ENCODE results near the gene GOLT1A.

The GOLT1A gene

DNA sequence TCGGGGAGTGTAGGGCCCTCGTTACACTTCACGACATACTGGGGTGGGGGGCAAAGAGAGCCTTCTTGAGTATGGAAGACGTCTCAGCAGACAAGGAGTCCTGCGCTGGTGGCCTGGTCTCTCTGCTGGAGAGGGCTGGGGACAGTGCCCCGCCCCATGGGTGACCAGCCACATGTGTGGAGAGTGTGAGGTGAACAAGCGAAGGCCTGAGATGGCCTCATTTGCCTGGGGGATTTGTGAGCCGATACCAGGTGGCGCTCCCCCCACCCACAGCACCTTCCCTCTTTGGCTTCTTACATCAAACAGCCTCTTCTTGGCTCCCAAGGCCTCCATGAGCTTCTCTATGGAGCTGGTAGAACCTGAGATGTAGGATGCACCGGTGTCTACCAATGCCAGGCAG is 57.9 kb downstream of the GOLT1A start:
- DNase-seq, result no peak
- no peak for ATAC-seq

DNA sequence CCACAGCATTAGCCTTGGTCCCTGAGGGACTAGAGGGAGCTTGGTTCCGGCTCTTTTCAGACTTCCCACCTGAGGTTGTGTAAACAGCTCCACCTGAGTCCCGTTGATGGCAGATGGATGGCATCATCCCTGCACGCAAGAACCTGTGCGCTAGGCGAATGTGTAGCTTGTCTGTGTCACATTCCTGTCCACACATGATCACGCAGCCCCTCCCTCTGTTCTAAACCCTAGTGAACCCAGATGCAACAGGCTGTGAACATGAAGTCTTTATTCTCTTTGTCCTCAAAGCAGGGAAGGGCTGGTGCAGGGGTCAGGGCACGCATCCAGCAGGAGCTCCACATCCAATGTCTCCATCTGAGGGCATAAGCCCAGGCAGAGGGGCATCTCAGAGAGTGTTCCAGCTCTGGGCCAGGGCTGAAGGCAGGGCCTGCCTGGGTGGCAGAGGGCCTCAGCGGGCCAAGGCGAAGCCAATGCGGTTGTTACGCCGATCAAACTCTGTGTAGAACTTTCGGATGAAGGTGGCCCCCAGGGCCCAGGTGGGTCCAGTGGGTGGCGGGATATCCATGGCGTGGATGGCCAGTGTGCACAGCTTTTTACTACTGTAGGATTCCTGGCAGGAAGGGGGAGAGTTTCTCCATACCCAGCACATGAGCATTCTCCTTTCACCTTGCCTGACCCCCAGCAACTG is 59.1 kb downstream of the GOLT1A start:
- DNase-seq (no peak), ATAC-seq (no peak)

DNA sequence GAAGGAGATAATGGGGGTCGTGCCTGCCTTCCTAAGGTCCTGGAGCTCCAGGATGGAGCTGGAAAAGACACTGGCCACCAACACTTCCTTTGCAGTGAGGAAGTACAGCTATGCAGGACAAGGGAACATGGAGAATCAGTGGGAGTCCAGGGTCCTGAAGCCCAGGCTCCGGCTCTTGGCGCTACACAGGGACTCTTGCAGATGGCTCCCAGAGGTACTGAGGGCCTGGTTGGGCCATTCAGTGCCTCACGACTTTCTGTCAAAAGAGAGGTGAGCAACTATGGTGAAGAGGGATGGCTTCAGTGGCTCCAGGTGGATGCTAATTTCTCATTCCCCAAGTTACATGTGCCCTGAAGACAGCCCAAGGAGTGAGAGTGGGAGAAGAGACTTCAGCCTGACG is 60.1 kb downstream of the GOLT1A start:
- DNase-seq, result no peak
- ATAC-seq, result no peak

DNA sequence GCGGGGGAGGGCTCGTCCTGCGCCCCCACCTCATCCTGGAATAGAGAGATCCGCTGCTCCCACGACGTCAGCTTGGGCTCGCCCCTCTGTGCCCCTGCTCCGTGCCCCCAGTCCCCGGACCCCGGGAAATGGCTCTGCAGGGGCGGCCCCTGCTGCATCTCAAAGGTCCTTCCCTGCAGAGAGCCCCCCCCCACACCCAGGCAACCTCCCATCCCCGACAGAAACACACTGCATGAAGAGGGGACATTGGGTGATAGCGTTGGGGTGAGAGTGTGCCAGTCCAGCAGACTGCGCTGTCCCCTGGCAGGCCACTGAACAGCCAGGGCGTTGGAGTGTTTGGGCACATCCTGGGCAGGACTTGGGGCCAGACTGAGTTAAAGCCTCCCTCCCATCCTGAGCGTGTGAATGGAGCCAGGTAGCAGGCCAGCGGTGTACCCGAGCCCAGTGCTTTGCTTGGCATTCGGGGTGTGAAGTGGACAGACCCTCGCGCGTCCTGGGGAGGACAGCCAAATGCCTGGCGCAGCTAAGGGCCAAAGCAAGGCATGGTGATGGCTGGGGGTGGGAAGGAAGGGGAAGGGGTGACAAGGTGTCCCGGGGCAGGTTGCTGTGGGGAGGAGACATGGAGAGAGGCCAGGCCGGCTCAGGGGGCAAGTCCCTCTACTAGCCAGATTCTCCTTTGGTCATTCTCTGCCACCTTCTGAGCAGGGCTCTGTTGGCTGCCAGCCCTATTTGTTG is 61.3 kb downstream of the GOLT1A start:
- ATAC-seq (no peak), DNase-seq (no peak)

DNA sequence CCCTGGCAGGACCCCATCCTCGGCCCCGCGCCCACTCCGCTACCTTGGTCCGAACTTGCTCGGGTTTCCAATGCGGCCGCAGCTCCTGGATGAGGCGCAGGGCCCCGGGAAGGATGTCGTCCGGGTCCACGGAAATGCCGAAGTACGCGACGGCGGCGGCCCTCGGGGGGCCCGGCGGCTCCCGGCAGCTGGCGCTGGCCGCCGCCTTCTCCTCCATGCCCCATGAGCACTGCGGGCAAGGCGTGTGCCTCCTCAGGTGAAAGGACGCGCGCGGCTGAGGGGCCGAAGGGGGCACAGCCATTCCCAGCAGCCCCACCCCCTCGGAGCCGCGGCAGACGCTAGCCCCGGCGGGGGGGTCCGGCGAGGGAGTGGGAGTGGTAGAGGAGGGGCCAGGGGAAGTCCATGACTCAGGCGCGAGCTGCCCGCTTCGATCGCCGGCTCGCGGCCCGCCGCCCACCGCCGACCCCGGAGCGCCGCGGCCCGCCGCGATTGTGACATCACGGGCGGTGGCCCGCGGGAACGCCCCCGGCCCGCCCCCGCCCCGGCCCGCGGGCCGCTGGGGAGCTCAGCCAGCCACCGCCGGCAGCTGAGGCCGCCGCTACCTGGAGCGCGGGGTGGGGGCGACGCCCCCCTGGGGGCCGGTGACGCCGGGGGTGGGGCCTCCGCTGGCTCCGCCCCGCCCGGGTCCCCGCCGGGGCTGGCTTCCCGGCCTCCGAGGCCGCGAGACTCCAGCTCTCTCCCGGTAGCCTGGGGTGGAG is 62.1 kb downstream of the GOLT1A start, which contains the start of gene ETNK2:
Gene ETNK2, minus strand, starts transcription at position 493 of the 758 bp plus-strand sequence. Its CDS starts 192 bp downstream, at position 301.
- DNase-seq (peak; percentile 59), ATAC-seq (peak; percentile 61)

DNA sequence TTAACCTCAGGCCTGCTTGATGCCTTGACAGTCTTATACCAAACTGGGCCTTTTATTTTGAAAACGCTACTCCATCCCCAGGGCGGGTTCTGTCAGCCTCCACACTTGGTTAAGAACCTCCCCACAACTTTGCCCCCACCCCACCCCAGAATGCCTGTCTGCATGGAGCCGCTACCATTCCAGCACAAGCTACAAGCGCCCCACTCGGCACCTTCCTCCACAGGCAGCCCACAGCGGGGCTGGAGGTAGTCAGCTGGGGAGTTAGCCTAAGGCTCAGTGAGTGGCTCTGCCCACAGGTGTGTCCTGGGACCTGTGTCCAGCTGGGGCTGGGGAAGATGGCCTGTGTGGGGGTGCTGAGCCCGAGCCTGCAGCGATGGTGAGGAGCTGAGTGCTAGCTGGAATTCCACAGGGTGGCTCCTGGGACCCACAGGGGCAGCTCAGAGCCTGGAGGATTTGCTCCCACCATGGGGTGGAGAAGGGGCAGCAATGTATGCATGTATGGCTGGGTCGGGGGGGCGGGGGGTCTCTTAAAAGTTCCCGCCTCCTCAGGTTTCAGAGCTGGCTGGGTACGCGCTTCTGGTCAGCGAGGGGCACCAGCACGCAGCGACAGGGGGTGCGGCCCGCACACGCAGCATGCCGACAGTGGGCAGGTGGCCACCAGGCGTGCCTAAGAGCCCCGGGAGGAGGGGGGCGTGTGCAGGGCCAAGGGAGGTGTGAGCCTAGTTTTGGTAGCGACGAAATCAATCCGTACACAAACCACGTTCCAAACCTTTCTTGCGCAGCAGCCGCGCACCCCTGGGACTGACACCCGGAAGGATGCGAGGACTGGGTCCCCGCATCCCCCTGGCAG is 62.9 kb downstream of the GOLT1A start:
- DNase-seq, result peak; percentile 14
- ATAC-seq, result no peak

DNA sequence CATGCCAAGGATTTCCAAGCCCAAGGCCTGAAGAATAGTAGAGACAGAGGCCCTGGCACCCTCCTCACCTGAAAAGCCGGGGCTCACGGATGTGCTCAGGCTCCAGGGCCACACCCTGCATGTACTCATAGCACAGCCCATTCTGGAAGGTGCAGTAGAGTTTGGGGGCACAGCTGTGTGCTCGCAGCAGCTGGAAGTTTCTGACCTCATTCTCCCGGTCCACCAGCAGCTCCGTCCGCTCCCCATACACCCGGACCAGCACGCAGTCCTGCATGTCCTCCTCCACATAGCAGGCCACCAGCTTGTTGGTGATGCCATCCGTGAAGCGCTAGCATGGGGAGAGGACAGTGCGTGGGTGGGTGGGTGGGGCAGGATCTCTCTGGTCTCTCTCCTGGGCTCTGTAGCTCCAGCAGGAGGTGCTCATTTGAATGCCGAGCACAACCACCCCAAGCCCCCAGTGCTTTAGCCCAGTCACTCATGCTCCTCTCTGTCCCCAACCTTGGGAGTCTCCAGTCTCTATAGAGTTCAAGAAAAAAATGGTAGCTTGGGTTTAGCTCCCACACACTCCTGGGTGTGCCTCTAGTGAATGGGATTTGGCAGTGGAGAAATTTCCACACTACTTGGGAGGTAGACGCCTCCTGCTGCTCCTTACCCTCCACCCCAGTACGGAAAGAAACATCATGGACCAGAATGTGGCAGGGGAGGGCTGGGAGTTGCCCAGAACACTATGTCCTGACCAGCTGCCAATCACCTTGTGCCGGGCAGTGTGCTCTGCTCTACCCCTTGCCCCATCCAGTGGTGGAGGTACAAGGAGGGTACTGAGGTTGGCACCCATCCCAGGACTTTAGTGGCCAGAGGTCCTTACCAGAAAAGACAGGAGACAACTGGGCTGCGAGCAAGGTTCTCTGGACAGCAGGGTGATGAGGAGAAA is 63.9 kb downstream of the GOLT1A start:
- DNase-seq, result no peak
- no peak for ATAC-seq

DNA sequence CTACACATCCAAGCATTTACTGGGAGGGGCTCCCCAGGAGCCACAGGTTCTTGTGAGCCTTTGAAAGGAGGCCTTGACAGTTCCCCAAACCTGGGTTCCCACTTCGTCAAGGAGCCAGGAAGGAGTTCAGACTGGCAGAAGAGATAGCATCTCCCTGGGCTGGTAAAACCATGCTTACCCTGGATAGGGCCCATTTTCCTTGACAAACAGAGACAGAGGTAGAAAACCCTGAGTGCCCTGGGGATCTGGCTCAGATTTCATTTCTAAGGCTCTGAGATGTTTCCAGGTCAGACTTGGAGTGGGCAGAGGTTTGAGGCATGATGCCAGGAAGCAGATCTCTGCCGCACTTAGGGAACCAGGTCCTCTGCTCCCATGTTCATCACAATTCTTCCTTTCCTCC is 64.7 kb downstream of the GOLT1A start:
- ATAC-seq, result no peak
- DNase-seq, result no peak

Data from stimulated activated naive CD8-positive, alpha-beta T cell treated with anti-CD3 and anti-CD28 coated beads, Interleukin-15, Interleukin-2, amounts not matched to agents 100 U/mL and 50 U/mL, for 24 hours (primary cell).